Inflammatory macrophage treated with lipopolysaccharide for 4 hours (primary cell): ENCODE results near the gene JMJD6.
A peak's percentile ranks its signal among the peaks of the same experiment; 100 is the strongest.
"Not testable (repeated sequence)": the region's sequence is repeated elsewhere in the genome, so short reads cannot be mapped to it uniquely, and the experiment has no call there.

Experiments used
- DNase-seq: peaks from one replicate; pipeline ENCODE4 v3.0.0-alpha.2; 2020

The JMJD6 gene

GRCh38 chr17:76726231-76726775 lies at the start of gene JMJD6:
Gene JMJD6, minus strand, starts transcription at chr17:76726606. Its CDS starts 131 bp downstream, at chr17:76726475.
- DNase-seq, result peak; percentile 97

DNA sequence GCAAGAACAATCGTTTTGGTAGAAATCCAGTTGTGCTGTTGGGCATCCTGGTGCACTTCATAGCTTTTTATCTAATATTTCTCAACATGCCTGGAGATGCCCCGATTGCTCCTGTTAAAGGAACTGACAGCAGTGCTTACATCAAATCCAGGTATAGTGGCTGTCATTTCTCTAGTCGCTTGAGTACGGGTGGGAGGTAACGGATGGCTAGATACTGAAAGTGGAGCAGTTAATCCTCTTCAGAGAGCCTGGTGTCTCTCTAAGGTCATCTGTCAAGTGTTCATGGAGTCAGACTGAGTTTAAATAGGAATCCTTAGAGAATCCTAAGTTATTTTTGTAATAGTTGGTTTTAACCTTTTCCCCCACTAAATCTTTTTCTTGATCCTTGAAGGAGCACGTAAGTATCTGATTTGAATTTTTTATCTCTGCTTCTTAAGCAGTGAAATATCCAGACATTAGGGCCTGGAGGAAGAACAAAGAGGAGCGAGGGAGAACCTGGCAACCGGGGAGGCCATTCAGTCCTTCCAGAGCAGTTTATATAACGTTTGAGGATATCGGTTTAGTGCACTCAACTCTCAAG lies 48.7 kb upstream of the JMJD6 start:
- no peak for DNase-seq

DNA sequence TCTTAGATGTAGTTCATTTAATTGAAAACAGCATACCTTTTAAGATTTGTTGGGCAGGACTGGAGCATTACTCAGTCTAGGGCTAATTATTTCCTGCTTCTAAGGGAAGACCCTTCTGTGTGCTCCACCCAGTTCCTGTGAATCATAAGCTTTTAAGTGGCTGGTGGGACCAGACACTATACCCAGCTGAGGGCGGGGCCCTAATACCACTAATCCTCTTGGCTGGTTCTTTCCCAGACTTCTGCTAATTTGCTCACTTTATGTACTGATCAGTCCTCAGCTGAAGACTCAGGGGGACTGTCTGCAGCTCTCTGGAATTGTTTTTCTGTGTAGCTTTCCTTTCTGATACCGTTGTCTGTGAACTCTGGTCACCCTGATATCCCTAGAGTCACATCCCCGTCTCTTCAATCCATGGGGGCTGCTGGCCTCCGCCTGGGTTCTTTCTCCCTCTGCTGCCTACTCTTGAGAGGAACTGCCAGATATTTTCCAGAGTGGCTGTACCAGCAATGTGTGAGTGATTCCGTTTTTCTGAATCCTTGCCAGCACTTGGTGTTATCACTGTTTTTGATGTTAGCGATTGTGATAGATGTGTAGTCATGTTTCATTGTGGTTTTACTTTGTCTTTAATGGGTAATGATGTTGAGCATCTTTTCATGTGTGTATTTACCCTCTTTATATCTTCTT lies 46.6 kb upstream of the JMJD6 start:
- DNase-seq, result peak; percentile 70

- DNase-seq, result no peak
Measured at GRCh38 chr17:76758570-76758969, 32.2 kb upstream of the JMJD6 start.

DNA sequence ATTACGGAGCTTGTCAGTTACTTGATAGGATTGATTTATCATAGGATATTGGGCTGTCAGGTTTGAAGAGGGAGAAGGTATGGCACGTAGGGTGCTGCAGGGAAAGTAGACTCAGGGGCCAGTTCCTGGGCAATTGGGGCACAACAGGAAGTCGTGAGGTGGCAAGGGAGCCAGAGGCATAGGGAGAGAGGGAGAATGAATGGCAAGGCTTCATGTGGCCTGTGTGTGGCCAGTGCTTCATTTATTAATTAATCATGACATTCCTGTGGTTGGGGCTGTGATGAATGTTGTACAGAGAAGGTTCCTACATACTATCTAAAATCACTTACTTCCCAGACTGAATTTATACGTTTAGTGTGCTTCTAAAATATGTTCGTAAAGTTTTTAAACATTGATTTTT lies 30.9 kb upstream of the JMJD6 start:
- no peak for DNase-seq

GRCh38 chr17:76755285-76755684 lies 28.9 kb upstream of the JMJD6 start:
- DNase-seq, result no peak

DNA sequence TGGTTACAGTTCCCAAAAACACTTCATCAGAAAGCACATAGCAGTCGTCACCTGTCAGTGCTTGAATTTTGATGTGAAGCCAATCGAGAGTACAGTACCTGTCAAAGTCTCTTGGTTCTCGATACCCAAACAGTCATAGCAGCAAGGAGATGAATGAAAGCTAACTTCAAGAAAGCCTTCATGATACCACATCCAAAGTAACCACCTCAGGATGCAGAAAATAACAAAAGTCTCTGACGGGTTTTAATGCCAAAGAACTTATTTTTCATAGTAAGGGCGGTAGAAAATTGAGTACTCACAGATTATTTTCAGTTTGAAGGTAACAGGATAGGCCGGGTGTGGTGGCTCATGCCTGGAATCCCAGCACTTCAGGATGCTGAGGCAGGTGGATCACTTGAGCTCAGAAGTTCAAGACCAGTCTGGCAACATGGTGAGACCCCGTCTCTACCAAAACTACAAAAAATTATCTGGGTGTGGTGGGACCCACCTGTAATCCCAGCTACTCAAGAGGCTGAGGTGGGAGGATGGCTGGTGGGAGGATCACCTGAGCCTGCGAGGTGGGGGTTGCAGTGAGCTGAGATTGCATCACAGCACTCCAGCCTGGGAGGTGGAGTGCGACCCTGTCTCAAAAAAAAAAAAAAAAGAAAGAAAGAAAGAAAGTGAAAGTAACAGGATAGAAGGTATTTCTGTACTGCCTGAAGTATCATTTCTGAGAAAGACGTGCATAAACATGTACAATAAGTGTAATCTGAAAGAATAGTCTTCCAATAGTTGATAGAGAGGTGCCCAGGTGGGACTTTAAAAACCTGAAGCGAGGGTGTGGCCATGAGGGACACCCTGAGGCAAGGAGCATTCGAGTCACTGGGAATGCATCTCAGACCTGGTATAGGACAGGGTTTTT lies 26.9 kb upstream of the JMJD6 start:
- DNase-seq, result no peak

DNA sequence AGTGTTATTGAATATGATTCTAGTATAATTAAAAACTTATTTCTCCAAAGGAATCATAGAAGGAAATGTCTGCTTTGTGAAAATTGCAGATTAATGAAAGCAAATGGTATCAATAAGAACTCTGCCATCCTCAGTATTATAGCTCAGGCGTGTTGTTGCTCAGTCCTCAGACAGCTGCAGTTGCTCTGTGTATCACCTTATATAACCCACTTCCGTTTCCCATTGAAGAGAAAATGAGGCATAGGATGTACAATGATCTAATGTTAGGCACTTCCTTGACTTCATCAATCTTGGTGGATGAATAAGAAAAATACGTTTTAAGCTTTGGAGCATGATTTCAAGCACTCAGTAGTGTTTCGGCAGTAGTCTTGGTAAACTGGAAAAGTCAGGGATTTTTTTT lies 25.6 kb upstream of the JMJD6 start:
- DNase-seq, result no peak

DNA sequence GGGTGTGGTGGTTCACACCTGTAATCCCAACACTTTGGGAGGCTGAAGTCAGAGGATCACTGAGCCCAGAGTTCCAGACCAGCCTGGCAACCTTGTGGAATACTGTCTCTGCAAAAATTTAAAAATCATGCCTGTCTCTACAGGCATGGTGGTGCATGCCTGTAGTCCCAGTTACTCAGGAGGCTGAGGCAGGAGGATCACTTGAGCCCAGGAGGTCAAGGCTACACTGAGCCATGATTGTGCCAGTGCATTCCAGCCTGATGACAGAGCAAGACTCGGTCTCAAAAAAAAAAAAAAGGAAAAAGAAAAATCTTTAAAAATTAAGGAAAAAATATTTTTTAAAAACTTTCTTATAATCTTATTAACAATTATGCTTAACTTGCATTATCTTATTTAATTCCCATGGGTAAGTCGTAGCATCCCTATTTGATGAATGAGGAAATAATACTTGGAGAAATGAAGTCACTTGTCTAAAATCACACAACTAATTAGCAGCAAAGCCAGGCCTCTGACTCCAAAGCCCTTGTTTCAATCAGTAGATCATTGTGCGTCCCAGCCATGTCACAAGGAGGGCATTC lies 25.1 kb upstream of the JMJD6 start:
- no peak for DNase-seq

GRCh38 chr17:76748657-76749056 lies 22.3 kb upstream of the JMJD6 start:
- DNase-seq, result no peak

GRCh38 chr17:76747716-76748363 lies 21.4 kb upstream of the JMJD6 start:
- DNase-seq, result no peak

- peak; percentile 48 for DNase-seq
Measured at GRCh38 chr17:76745785-76746184, 19.4 kb upstream of the JMJD6 start.

GRCh38 chr17:76744747-76745146 lies 18.3 kb upstream of the JMJD6 start:
- DNase-seq, result no peak

- DNase-seq, result no peak
Measured at GRCh38 chr17:76742958-76743357, 16.6 kb upstream of the JMJD6 start.

DNA sequence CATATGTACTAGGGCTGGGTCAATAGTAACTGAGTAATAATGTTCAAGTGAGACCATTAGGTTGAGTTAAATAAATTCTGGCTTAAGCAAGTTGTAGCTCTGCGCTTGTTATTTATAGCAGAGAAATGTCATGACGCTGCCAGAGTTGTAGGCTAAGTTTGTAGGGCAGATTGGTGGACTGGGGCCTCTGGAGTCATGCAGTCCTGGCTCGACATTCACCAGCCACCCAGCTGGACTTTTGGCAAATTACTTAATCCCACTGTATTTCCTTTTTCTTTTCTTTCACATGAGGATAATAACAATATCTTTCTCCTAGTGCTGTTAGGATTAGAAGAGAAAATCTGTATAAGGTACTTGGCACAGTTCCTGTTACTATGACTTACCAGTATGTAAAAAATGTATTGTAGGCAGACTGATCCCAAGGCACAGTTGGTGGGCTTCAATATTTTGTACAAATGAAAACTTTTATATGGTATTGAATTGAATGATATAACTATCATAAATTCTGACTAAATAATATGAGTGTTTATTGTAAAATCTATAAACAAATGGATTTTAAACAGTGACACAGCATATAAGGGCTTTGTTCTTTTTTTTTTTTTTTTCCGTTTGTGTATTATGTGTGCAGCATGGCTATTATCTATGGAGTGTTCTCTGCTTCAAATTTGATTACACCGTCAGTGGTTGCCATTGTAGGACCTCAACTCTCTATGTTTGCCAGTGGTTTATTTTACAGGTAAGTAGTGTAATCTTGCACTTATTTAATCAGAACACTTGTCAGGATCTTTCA lies 14.1 kb upstream of the JMJD6 start:
- no peak for DNase-seq

GRCh38 chr17:76739568-76740115 lies 13.2 kb upstream of the JMJD6 start:
- DNase-seq, result not testable (repeated sequence)

DNA sequence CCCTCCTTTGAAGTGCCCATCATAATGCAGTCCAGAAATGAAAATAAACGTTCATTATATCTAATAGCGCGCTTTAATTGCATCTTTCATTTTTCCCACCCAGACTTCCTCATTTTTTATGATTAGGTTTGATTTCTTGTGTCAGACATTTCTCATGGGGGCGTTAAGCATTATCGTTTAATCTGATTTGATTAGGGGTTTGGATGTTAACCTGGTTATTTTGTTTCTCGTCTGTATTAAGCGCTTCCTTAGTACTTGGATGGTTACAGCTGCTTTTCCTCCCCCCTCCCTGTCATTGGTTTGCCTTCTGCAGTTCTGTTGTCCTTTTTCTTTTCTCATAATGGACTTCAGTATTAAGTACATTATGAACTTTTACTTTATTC lies 12.1 kb upstream of the JMJD6 start:
- no peak for DNase-seq

- DNase-seq, result peak; percentile 95
Measured at GRCh38 chr17:76737676-76738467, 11.5 kb upstream of the JMJD6 start, which contains the start of gene MFSD11. Gene MFSD11, plus strand, starts transcription at chr17:76738119. Its CDS starts 234 bp downstream, at chr17:76738353.

- DNase-seq, result peak; percentile 98
Measured at GRCh38 chr17:76737082-76737675, 10.8 kb upstream of the JMJD6 start, which contains the start of gene SRSF2. Gene SRSF2, minus strand, starts transcription at chr17:76737331. Its CDS starts 171 bp downstream, at chr17:76737160.
